ENCODE results near the gene F13A1. TPM values are rescaled to one million over a fixed set of nuclear protein-coding genes. Genes with fewer than 3 reads are reported as not detected.
"Not testable (repeated sequence)": the region's sequence is repeated elsewhere in the genome, so short reads cannot be mapped to it uniquely, and the experiment has no call there.

The F13A1 gene
- polyA plus RNA-seq, 3 donors, result 8.7 to 296 (median 129) TPM

DNA sequence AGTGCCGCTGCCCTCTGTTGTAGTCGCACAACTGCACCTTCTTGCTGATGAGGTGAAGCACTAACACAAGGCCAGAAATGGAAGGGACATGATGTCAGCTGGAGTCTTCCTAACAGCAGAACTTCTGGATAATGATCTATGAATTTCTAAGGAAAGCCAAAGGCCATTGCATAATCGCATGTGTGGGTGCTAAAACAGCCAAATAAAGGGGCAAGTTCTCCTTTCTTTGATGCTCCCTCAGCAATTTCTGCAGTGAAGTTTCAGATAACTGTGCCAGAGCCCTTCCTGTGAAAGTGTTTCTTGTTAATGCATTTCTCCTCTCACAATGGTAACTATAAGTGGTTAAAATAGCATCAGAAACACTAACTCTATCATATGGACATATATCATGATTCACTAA is 8.0 kb upstream of the F13A1 start:
- no peak overlapping the region for H3K27ac ChIP-seq (ENCODE audit: low read depth, low read length)
- 59 to 64% (median 64%) methylated on average over 3 of the region's 3 CpGs for WGBS, 3 donors

GRCh38 chr6:6323352-6323751 is 2.9 kb upstream of the F13A1 start:
- no peak overlapping the region for H3K27ac ChIP-seq (ENCODE audit: low read depth, low read length)
- WGBS, 3 donors, result 80 to 93% (median 91%) methylated on average over 5 of the region's 5 CpGs

DNA sequence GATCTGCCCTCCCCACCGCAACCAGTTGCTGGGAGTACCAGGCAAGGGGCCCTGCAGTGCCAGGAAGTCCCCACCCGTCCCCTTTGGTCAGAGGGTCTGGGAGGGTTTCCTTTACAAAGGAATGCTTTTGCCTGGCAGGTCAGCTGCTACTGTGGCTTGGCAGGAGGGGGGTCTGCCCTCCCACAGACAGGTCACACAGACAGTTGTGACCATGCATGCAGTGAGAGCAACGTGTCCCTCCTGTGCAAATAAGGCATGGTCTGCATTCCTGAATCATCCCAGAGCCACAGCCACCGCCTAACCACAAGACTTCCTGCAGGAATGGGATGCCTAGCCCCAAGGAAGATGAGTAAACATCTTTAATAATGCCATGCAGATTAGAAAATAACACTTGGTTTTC is 439 bp upstream of the F13A1 start:
- WGBS, 3 donors, result 14 to 23% (median 19%) methylated on average over 4 of the region's 4 CpGs
- no peak overlapping the region for H3K27ac ChIP-seq (ENCODE audit: low read depth, low read length)

DNA sequence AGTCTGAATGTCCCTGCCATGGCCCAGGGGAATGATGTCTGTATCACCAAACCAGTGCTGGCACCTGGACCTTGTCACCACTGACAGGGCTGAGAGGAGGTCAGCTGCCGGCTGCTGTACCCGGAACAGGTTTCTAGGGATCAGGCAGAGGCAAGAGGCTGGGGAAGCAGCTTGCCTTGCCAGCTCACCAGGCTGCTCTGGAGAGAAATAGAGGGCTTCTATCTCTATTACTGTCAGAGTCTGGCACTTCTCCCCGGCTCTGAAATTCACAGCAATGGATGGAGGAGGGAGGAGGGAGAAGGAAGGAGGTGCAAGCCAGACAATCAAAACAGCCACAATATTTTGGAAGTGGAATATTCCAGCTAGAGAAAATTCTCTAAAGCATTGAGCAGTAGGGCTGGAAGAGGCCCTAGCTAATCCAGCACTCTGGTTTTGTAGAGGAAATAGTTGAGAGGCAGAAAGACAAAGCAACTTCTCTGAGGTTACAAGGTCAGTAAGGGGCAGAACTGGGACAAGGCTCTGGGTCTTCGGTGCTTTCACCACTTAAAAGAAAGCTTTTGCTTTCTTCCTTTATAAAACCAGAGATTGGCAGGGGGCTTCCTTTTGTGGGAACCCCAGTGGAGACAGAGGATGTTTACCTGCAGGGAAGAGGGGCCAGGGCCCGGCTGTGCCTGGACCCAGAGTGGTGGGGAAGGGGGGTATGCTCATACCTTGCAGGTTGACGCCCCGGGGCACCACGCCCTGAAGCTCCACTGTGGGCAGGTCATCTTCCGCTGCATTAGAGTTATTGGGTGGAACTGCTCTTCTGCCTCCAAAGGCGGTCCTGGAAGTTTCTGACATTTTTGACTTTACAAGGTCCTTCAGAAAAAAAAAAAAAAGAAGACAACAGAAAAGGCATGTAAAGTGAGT is 2.4 kb downstream of the F13A1 start:
- WGBS, 3 donors, result 30 to 60% (median 58%) methylated on average over 10 of the region's 10 CpGs
- H3K27ac ChIP-seq (ENCODE audit: low read depth, low read length), result no peak overlapping the region

DNA sequence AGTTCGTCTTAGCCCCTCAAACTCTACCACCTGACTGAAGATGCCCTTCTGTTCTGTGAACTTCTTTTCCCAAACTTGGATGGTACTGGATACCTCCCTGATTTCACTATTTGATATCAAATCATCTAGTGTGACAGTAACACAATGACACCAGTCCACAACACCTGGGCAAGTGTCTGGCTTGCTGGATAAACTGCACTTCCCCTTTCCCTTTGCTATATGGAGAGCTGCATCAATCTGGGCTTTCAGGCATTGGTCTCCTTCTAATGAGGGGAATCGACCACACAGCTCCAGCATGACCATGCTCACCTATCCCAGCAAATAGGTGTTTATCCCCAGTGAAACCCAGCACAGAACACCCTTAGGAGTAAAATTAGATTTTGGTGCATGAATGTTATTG is 3.1 kb downstream of the F13A1 start:
- WGBS, 3 donors, result 53 to 73% (median 68%) methylated on average over 2 of the region's 2 CpGs
- no peak overlapping the region for H3K27ac ChIP-seq (ENCODE audit: low read depth, low read length)

GRCh38 chr6:6315660-6316059 is 4.8 kb downstream of the F13A1 start:
- 12 to 24% (median 24%) methylated on average over 6 of the region's 6 CpGs for WGBS, 3 donors

GRCh38 chr6:6314596-6314995 is 5.9 kb downstream of the F13A1 start:
- H3K27ac ChIP-seq (ENCODE audit: low read depth, low read length), result no peak overlapping the region
- WGBS, 3 donors, result 77 to 85% (median 81%) methylated on average over 1 of the region's 1 CpG

More at GRCh38 chr6:6315660-6316059, 4.8 kb downstream of the F13A1 start:
- H3K27ac ChIP-seq (ENCODE audit: low read depth, low read length), result no peak overlapping the region

GRCh38 chr6:6312901-6313441 is 7.5 kb downstream of the F13A1 start:
- WGBS, 3 donors, result 16 to 53% (median 28%) methylated on average over 5 to 6 of the region's 6 CpGs
- H3K27ac ChIP-seq (ENCODE audit: low read depth, low read length), result no peak overlapping the region

DNA sequence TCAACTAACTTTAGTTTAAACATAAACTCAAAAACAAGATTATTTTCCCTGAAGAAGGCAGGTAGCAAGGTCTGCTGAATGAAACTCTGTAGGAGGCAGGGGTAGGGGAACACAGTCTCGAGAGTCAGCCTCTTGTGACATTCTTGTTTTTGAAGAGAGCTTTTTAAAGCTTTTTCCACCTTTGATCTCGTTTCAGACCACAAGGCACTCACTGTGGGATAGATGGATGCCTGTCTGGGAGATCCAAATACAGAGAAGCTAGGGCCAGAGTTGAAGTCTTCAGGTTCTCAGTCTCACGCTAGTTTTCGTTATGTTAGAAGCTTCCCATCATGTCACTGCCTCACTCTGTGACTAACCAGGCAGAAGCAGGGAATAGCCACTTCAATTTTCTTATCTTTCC is 14.9 kb downstream of the F13A1 start:
- no peak overlapping the region for H3K27ac ChIP-seq (ENCODE audit: low read depth, low read length)
- WGBS, 3 donors, result 51 to 68% (median 67%) methylated on average over 4 of the region's 4 CpGs

DNA sequence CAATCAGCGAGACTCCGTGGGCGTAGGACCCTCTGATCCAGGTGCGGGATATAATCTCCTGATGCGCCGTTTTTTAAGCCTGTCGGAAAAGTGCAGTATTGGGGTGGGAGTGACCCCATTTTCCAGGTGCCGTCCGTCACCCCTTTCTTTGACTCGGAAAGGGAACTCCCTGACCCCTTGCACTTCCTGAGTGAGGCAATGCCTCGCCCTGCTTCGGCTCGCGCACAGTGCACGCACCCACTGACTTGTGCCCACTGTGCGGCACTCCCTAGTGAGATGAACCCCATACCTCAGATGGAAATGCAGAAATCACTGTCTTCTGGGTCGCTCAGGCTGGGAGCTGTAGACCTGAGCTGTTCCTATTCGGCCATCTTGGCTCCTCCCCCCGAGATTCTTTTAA is 20.1 kb downstream of the F13A1 start:
- 82 to 90% (median 89%) methylated on average over 17 to 19 of the region's 19 CpGs for WGBS, 3 donors
- H3K27ac ChIP-seq (ENCODE audit: low read depth, low read length), result not testable (repeated sequence)

DNA sequence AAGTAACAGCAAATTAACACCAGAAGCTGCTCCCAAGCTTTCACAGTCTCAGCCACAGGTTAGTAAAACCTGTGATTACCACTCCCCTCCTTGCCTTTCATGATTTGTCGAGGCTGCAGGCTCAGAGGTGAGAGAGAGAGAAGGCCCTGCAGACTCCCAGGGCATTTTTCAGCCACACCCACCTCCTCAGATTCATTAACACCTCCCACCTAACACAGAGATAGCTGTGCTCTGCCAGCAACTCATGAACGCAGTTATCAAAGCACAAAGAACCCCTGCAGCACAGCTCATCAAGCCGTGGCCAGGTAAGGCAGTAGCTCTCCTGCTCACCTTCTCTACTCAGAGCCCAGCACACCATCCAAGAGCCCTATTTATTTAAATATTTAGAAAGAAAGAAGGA is 27.1 kb downstream of the F13A1 start:
- H3K27ac ChIP-seq (ENCODE audit: low read depth, low read length), result no peak overlapping the region
- 13 to 51% (median 40%) methylated on average over 3 of the region's 3 CpGs for WGBS, 3 donors

- no peak overlapping the region for H3K27ac ChIP-seq (ENCODE audit: low read depth, low read length)
- 86 to 90% (median 87%) methylated on average over 3 of the region's 3 CpGs for WGBS, 3 donors
Measured at GRCh38 chr6:6287415-6287814, 33.0 kb downstream of the F13A1 start.

DNA sequence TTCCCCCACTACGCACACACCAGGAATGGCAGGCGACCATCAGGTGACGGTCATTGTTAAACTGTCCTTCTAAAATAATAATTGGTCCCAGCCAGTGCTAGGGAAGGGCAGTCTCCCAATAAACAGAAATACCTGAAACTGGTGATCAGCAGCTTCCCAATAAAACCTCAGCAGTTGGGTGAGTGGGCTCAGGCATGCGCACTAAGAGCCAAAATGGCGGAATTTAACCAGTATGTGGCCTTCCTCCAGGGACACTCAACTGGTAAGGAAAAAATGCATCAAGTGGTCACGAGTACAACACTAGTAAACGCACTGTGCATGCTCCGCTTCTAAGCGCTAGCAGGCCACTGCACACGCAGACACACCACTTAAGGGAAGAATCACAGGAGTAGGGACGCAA is 34.8 kb downstream of the F13A1 start:
- H3K27ac ChIP-seq (ENCODE audit: low read depth, low read length), result no peak overlapping the region
- whole genome bisulfite sequencing, 3 donors, result 88 to 97% (median 96%) methylated on average over 11 of the region's 11 CpGs

- H3K27ac ChIP-seq (ENCODE audit: low read depth, low read length), result no peak overlapping the region
- WGBS, 3 donors, result 73 to 76% (median 74%) methylated on average over 6 of the region's 6 CpGs
Measured at GRCh38 chr6:6284221-6284966, 36.1 kb downstream of the F13A1 start.

DNA sequence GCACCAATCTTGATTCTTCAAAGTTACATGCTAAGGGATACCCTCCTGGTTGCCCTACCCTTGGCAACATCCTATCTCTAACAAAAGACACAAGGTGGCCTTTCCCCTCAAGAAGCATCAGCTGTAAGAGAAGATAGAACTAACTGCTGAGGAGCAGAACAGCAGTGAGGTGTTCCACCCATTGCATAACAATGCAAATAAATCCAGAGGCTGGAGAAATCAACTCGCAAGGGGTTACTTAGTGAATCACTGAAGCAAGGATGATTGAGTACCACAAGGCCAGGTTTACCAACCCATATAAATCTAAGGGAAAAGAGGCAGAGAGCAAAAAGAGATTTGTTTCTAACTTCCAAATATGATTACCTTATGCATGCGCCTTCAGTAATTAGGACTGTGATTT is 36.7 kb downstream of the F13A1 start:
- no peak overlapping the region for H3K27ac ChIP-seq (ENCODE audit: low read depth, low read length)
- WGBS, 3 donors, result 67 to 87% (median 81%) methylated on average over 2 of the region's 2 CpGs

DNA sequence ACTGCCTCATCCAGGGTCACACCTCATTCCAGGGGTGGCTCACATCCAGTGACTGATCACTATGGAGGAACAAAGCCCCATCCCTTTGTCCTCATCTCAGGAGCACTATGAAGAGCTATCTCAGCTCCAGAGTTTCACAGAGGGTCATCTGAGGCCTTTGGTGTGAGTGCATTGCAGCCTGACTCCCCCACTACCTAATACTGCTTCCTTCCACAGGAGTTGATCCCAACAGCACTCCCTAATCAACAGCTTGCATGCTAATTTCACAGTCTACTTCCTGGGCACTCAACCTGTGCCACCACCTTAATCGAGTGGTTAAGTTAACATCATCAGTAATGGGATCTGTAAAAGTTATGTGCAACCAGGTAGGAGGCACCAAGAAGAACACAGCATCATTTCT is 37.7 kb downstream of the F13A1 start:
- 63 to 93% (median 79%) methylated on average over 1 of the region's 1 CpG for WGBS, 3 donors
- no peak overlapping the region for H3K27ac ChIP-seq (ENCODE audit: low read depth, low read length)

DNA sequence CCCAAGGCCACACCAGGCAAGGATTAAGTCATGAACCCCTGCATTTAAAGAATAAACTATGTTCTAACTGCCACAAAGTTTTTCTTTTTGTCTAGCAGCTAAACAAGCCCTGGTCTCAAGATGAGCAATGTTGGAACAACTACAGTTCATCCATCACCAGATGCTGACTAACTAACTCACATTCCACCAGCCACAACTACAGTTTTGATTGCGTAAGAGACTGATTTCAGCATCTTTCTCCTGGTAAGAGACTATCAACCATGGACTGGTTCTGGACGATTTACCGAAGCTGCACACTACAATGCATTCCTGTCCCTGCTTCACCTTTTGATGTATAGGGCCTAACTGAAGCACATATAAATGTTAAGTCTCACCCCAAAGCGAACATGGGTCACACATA is 43.0 kb downstream of the F13A1 start:
- WGBS, 3 donors, result 54 to 73% (median 66%) methylated on average over 4 of the region's 4 CpGs
- H3K27ac ChIP-seq (ENCODE audit: low read depth, low read length), result no peak overlapping the region

- WGBS, 3 donors, result 51 to 74% (median 66%) methylated on average over 7 of the region's 7 CpGs
- H3K27ac ChIP-seq (ENCODE audit: low read depth, low read length), result no peak overlapping the region
Measured at GRCh38 chr6:6270948-6271535, 49.4 kb downstream of the F13A1 start.

DNA sequence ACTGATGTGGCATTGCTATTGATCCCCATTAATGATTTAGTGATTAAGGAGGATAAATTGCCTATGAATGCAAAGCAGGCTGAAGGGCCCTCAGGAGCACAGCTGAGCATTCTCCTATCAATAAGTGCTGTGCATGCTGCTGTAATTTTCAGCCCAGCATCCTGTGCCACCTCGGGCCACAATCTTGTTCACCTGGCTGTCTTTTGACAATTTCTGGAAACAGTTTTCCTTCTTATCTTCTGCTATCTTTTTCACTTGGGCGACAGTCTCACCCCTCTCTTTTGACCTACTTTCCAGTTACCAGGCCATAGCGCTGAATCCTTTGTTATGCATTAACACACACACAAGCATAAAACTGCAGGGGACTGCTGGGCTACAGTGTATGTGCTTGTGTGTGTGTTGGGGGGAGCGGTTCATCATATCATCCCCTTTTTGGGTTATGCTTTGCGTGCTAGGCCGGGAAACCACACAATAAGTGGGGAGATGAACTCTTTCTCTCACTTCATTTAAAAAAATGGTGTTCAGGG is 60.2 kb downstream of the F13A1 start:
- no peak overlapping the region for H3K27ac ChIP-seq (ENCODE audit: low read depth, low read length)
- WGBS, 3 donors, result 74 to 94% (median 88%) methylated on average over 6 of the region's 6 CpGs
